NCI-H1694 (cell line): Measurements from ENCODE around the gene XRCC1.
A peak's percentile ranks its signal among the peaks of the same experiment; 100 is the strongest.
"Not testable (repeated sequence)": the region's sequence is repeated elsewhere in the genome, so short reads cannot be mapped to it uniquely, and the experiment has no call there.

Experiments used
- DNase-seq: peaks from one replicate; lab custom pipeline; 2025; lab: John Stamatoyannopoulos, UW

The XRCC1 gene

GRCh38 chr19:43575955-43576878 is 890 bp upstream of the XRCC1 start:
- no peak for DNase-seq

GRCh38 chr19:43574424-43575155 is 737 bp downstream of the XRCC1 start:
- no peak for DNase-seq

- no peak for DNase-seq
These were observed 3.1 kb downstream of the XRCC1 start for GRCh38 chr19:43572171-43572588.

GRCh38 chr19:43570174-43570791 is 5.0 kb downstream of the XRCC1 start:
- DNase-seq = no peak

GRCh38 chr19:43569657-43570056 is 5.7 kb downstream of the XRCC1 start:
- no peak for DNase-seq

GRCh38 chr19:43564800-43565199 is 10.5 kb downstream of the XRCC1 start:
- DNase-seq = no peak

GRCh38 chr19:43563816-43564457 is 11.4 kb downstream of the XRCC1 start:
- DNase-seq = no peak

GRCh38 chr19:43562698-43563241 is 12.6 kb downstream of the XRCC1 start:
- DNase-seq = peak; percentile 62

GRCh38 chr19:43562226-43562697 is 13.1 kb downstream of the XRCC1 start:
- no peak for DNase-seq

- no peak for DNase-seq
These were observed 14.0 kb downstream of the XRCC1 start for GRCh38 chr19:43561139-43561970.

GRCh38 chr19:43560687-43561086 is 14.6 kb downstream of the XRCC1 start:
- no peak for DNase-seq

- DNase-seq = peak; percentile 81
These were observed 20.0 kb downstream of the XRCC1 start for GRCh38 chr19:43555185-43555770.

- no peak for DNase-seq
These were observed 20.9 kb downstream of the XRCC1 start for GRCh38 chr19:43554317-43554895.

GRCh38 chr19:43553656-43554055 is 21.7 kb downstream of the XRCC1 start:
- no peak for DNase-seq

GRCh38 chr19:43552616-43553015 is 22.7 kb downstream of the XRCC1 start:
- DNase-seq = peak; percentile 60

GRCh38 chr19:43552198-43552450 is 23.2 kb downstream of the XRCC1 start:
- no peak for DNase-seq

GRCh38 chr19:43551399-43552197 is 23.7 kb downstream of the XRCC1 start:
- DNase-seq = no peak

- no peak for DNase-seq
These were observed 26.6 kb downstream of the XRCC1 start for GRCh38 chr19:43548706-43549105.

GRCh38 chr19:43547926-43548325 is 27.4 kb downstream of the XRCC1 start:
- DNase-seq = not testable (repeated sequence)
